ENCODE data around the gene PKLR.
"Not testable (repeated sequence)": the region's sequence is repeated elsewhere in the genome, so short reads cannot be mapped to it uniquely, and the experiment has no call there.

Gene PKLR

DNA sequence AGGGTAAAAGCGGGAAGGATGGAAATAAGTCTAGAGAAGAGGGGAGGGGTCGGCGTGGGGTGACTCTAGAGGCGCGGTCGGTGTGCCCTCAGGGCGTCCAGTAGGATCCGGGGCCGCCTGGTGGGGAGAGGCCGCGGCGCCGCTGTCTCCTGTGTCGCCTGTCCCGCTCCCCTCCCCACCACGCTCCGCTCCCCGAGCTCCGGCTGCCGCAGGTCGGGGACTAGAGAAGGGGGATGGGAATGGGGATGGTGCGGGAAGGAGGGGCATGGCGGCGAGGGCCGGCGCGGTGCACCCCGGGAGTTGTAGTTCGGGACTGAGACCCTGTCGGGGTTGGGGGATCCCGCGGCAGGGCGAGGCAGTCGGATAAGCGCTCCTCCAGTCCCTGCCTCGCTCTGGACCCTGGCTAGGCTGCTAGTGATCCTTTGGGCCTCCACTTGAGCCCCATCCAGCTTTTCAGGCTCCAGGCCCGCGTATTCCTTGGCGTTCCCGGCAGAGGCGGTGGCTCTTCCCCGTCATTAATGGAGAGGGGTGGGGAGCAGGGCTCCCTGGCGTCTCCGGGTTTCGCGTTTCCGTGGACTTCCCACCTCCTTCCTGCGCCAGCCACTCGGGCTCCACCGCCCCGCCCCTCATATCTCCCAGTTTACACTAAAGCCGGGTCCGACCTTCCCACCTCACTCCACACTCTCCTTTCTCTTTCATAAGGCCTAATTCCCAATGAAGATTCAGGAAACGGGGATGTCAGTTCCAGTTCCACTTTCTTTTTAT is 45.8 kb downstream of the PKLR start, which contains the start of gene ENTREP3:
TSS of gene ENTREP3 (minus strand) at position 241 of the 765 bp plus-strand sequence. CDS start 606 bp downstream, outside the sequence.
- DNase-seq (ENCODE audit: low spot score): peak; percentile 67

DNA sequence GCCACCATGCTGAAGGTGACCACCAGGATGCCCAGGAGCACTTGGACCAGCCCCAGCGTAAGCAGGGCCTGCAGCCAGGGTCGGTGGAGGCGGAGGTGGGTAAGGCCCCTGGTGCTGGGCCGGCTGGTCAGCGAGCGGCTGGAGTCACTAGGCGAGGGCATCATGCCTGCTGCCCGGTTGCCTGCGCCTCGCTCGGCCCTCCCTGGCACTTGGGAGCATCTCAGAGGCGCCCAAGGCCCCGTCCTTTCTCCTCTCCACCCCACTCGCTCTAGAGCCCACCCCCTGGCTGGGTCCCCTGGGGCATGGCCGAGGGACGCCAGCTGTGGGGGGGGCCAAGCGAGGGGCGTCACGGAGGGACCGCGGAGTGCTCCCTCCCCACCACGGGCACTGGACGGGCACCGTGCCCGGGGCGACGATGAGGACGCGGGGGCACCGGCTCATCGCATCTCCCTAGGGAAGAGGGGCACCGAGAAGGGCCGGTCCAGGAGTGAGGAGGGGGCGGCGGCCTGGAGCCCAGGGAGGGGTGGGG is 46.5 kb downstream of the PKLR start:
- no peak for DNase-seq (ENCODE audit: low spot score)

DNA sequence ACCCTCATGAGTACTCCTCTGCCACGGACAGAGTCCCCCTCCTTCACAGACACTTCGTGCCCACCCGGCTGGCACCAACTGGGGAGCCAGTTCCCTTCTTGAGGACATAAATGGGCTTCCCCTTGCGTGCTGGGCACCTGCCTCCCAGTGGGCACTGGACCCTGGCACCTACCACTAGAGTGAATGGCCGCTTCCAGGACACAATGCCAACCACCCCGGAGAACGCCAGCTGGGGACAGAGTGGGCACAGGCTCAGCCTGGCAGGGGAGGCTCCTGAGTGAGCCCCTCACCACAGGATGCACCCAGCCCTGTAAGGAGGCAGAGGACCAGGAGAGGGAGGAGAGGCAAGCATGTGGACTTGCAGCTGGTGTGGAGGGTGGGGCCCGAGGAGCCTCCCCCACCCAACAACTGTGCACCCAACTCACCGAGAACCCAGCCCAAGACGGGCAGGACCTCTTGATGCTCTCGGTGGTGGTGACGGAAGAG is 47.0 kb downstream of the PKLR start:
- DNase-seq (ENCODE audit: low spot score): no peak

DNA sequence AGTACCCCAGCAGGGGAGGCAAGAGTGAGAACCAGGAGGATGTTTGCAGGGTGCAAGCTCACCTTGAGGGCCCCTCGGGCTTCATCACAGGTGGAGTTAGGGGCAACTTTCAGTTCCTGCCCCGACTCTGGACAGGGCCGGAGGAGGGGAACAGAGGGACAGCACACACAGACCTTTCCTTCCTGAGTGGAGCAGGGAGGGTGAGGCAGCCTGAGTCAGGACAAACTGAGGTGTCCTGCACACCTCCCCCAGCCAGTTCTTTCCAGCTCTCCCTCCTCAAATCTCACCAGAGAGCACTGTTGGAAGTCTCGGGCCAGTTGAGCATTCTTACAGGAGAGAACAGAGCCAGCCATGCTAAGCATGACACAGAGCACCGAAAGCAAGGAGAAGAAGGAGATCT is 47.4 kb downstream of the PKLR start:
- DNase-seq (ENCODE audit: low spot score): no peak

DNA sequence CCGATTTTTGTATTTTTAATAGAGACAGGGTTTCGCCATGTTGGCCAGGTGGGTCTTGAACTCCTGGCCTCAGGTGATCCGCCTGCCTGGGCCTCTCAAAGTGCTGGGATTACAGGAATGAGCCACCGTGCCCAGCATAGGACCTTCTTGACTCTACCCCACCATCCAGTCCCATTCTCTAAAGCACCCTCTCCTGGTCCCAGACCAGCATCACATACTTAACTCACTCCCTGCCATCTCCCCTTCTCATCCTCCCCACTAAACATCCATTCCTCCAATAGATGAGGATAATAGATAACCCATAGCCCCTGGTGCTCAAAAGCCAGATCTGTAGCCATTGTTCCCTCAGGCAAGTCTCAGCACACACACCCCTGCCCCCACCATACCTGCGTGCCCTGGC is 48.0 kb downstream of the PKLR start:
- DNase-seq (ENCODE audit: low spot score): no peak

DNA sequence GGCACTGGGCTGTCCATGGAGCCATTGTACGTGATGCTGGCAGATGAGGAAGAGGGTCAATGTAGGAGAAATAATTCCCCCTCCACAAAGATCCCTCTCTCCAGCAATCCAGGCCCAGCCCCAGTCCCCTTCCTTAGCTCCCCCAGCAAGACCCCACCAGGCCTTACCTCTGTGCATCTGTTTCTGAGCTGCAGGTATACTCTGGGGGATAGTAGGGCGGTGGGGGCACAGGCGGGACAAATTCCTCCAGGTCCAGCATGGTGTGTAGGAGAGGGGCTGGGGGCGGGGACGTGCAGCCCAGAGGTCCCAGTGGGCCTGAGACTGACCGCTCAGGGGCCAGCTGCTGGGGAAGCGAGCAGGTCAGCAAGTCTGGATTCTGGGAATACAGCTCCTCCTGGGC is 49.7 kb downstream of the PKLR start:
- DNase-seq (ENCODE audit: low spot score): no peak

DNA sequence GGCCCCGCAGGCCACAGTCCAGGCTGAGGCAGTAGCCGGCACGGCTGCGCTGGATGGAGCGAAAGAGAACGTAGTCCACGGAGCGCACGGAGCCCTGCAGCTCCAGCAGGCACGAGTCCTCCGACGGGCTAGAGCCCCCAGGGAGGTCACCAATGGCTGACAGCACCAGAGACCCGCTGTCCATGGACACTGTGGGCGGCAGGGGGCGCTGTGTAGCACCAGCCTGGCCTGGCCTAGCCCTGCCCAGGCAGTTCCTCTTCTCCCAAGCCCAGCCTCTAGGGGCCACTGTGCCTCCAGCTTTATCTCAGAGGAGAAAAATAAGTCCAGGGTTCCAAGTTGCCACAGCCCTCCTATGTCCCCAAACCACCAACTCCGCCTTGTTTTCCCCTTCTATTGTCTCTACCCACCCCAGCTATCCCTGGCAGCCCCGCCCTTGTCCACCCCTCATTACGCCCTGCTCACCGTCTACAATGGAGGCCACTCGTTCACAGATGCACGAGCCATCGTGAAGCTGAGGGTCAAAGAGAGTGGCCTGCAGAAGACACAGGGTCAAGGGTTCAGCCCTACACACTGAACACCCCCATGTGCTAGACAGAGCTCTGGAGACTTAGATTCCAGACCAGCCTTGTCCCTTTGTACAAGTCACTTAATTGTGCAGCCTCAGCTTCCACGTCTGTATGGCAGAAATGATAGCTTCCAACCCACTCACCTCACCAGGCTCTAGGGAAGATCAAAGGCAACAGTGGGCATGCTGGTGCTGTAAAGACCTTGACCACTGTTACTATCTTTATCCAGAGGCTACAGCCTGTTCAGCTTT is 50.4 kb downstream of the PKLR start:
- DNase-seq (ENCODE audit: low spot score): peak; percentile 94

DNA sequence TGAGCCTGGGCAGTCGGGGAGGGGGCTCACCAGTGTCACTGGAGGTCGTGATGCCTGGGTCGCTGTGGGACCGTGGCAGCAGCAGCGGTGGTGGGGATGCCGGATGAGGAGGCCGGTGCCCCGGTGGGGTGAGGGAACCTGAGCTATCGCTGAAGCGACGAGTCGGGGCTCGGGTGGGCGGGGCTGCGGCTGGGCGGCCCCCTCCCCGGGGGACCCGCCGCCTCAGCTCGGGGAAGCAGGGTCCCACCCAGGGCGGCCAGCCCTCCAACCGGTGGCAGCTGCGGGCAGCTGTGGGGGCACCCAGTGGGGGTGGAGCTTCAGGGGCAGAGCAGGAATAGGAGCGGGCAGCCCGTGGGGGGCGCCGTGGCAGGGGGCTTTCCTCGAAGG is 51.0 kb downstream of the PKLR start:
- DNase-seq (ENCODE audit: low spot score): no peak

DNA sequence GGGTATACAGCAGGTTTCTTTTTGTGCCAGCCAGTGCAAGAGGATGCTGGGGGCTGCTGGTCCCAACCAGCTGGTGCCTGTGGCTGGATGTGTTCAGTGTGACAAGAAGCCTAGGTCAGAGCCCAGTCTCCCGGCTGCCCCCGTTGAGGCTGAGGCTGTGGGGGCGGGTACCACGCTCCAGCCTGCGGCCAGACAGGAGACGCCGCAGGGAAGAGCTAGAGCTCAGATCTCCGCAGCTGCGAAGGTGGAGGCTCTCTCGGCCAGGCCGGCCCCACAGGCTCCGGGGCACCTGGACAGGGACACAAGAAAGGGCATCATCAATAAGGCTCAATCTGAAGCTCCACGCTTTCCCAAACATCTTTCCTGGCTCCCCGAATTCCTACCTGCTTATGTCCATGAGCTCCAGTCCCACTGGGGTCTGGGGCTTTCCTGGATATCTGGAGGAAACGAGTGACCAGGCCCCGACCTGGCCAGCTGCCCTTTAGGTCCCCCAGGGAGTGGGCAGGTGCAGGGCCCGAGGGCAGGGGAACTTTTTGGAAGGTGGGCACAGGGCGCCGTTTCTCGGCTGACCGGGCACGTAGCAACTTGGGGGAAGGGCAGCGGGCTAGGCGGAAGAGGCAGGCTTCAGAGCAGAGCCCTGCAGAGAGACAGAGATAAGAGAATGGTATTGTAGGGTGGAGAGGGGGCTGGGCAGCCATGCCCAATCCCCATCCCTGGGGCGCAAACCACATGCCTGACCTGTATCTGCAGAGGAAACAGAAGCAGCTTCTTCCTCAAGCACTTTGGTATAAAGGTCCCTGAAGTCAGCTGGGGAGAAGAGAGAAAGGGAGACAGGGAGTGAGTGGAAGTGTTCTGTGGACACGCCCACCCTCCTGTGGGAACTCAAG is 53.3 kb downstream of the PKLR start:
- DNase-seq (ENCODE audit: low spot score): no peak

DNA sequence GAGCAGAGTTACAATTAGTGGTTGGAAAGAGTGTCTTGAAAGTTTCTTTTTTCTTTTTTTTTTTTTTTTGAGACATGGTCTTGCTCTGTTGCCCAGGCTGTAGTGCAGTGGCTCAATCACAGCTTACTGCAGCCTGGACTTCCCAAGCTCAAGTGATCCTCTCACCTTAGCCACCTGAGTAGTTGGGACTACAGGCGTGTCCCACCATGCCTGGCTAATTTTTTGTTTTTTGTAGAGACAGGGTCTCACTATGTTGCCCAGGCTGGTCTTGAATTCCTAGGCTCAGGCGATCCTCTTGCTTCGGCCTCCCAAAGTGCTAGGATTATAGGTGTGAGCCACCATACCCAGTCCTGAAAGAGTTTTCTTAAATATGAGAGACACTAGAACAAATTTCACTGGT is 54.4 kb downstream of the PKLR start:
- not testable (repeated sequence) for DNase-seq (ENCODE audit: low spot score)

DNA sequence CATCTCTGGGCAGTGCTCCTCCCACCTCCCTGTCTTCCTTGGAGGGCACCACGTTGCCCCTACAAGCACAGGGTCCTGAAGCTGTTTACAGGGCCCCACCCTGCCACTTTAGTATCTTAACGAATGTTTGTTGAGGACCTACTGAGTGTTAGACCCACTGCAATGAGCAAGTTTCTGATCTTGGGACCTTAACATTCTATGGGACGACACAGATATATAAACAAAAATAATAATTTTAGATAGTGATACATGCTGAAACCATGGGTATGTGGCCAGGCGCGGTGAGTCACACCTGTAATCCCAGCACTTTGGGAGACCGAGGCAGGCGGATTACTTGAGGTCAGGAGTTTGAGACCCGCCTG is 56.1 kb downstream of the PKLR start:
- no peak for DNase-seq (ENCODE audit: low spot score)

DNA sequence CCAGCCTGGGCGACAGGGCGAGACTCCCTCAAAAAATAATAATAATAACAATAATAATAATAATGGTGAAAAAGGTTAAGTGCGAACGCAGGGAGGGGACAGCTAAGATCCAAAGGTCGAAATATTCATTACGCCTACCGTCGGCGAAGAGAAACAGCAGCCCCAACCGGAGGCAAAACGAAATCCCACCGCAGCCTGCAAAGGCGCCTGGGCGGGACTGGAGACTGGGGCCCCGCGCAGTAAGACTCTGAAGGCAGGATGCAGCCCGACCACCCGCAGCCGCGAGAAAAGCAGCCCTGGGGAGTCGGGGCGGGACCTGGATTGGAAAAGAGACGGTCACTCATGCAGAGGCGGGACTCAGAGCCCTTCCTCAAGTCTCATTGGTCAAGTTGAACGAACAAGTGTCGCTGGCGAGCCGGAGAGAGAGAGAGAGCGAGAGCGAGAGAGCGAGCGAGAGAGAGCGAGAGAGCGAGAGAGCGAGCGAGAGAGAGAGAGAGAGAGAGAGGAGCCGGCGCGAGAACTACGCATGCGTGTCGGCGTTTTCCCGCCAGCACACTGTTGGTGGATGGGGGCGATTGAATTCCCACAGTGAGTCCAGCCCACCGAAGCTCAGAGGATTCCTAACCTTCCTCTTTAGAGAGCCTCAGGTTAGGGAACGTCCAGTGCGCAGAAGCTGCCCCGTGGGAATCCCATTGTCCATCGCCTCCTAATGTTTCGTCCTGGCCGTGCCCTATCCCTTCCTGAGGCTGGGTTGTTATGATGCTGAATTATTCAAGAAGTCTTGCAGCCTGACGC is 56.7 kb downstream of the PKLR start:
- peak; percentile 97 for DNase-seq (ENCODE audit: low spot score)

DNA sequence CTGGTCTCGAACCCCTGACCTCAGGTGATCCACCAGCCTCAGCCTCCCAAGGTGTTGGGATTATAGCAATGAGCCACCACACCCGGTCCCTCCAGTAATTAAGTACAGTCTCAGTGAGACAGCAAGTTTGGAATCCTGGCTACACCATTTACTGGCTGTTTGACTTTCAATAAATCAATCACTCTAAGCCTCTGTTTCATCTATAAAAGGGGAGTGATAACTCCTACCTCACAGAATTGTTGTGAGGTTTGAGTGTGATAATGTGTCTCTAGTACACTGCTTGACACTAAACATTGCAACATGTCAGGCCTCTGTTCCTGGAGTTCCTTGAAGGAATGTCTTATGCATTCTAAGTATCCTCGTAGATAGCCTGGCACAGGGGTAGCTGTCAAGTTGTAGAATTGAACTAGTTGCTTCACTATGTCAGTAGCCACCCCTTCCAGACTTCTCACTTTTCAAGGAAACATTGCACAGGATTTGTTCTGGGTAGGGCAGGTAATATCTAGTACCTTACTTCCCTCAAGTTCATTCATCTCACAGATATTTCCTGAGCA is 58.4 kb downstream of the PKLR start:
- no peak for DNase-seq (ENCODE audit: low spot score)

DNA sequence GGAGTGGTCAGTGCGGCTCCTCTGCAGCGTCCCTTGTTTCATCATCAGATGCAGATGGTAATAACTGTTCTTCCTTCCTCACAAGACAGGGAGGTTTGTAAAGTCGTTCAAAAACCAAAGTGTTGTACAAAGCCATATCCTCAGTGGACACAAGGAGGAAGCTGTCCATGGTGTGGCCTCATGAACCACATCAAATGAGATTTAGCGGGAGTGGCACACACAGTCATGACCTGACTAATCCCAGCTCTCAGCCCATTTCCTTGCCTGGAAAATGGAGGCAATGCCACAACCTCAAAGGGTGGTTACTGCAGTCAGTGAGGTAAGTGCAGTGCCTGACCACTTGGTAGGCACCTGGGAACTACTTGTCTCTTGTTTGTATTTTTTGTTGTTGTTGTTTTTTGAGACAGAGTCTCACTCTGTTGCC is 59.4 kb downstream of the PKLR start:
- DNase-seq (ENCODE audit: low spot score): no peak

DNA sequence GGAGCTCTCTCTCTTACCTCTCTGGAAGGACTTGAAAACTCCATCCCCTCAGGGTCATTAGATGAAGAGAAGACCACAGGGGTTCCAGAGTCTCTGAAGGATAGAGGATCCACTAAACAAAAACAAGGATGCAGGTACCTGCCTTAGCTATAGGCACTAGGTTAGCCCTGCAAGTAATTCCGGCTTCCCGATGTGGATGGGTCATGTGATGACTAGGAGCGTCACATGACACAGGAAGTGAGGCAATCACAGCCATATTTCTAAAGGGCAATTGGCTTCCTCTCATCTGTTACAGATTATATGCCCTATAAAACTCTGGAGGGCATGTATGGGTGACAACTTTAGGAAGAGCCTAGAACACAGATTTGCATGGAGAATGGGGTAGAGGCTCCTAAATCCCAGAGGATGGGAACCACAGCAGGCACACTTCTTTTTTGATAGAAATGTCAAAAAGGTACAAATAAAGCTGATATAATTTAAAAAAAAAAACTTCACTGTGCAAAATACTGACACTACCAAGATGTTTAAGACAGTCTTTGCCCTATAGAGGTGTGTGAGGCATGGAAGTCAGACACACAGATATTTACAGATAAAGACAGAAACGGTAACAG is 60.1 kb downstream of the PKLR start:
- DNase-seq (ENCODE audit: low spot score): peak; percentile 75

Measured in CD4-positive, alpha-beta T cell treated with Interleukin-6 at 100 ng/mL for 8 hours (primary cell).